SK-N-SH (cell line): ENCODE data around the gene OPN3. TPM values are rescaled to one million over a fixed set of nuclear protein-coding genes. Genes with fewer than 3 reads are reported as not detected.

Experiments used
- CTCF ChIA-PET: fragments of 300-600, 350-600 bp; formaldehyde crosslinking; extraction: SDS; loops from one replicate; lab custom pipeline; 2021; lab: Yijun Ruan, JAX
- POLR2A ChIA-PET: fragments of 350-600 bp; sonication (Branson Sonifier 250); formaldehyde crosslinking; extraction: SDS; loops from one replicate; lab custom pipeline; 2020; ENCODE audit warnings: antibody characterized with exemption, inconsistent platforms; lab: Yijun Ruan, JAX
- DNase-seq: peaks from one replicate; pipeline ENCODE4 v3.0.0; 2012
- H2AFZ ChIP-seq: fragments of 200-600 bp; sonication (generic); 2 replicates; pipeline ENCODE4 v1.8.1; 2016; ENCODE audit warnings: antibody characterized with exemption, mild to moderate bottlenecking, low read depth
- H3F3A ChIP-seq: fragments of 200-600 bp; sonication (generic); replicated peaks from 2 replicates; pipeline ENCODE3; 2016; ENCODE audit warnings: antibody characterized with exemption, mild to moderate bottlenecking; ENCODE audit not compliant: insufficient read depth
- H3K27ac ChIP-seq, 2 experiments: fragments of 200-500 bp in 1 of 2; fragments of 200-600 bp in 1 of 2; sonication (Bioruptor generic) in 1 of 2; sonication (generic), shearing (Covaris generic) in 1 of 2; 2 replicates each; pipeline versions ENCODE4 v1.5.1 to v1.6.1; 2014 to 2016; ENCODE audit warnings: low read depth in 2 of 2, inconsistent platforms in 1 of 2, low read length in 1 of 2, mild to moderate bottlenecking in 1 of 2, mixed read lengths in 1 of 2
- H3K27me3 ChIP-seq: fragments of 200-600 bp; sonication (generic), shearing (Covaris generic); 2 replicates; pipeline ENCODE4 v1.6.1; 2016; ENCODE audit warnings: mixed run types; ENCODE audit not compliant: insufficient read depth
- H3K36me3 ChIP-seq, 2 experiments: fragments of 200-500 bp in 1 of 2; fragments of 200-600 bp in 1 of 2; sonication (Bioruptor generic) in 1 of 2; sonication (generic) in 1 of 2; replicated peaks in 1 of 2; 2 replicates each; pipeline versions ENCODE3 to v1.5.1; 2014 to 2016; ENCODE audit warnings: low read length in 1 of 2, mild to moderate bottlenecking in 1 of 2; ENCODE audit not compliant: insufficient read depth in 2 of 2, control insufficient read depth in 1 of 2
- H3K4me1 ChIP-seq, 2 experiments: fragments of 200-500 bp in 1 of 2; fragments of 200-600 bp in 1 of 2; sonication (Bioruptor generic) in 1 of 2; sonication (generic), shearing (Covaris generic) in 1 of 2; 2 replicates each; pipeline versions ENCODE4 v1.5.1 to v1.6.1; 2014 to 2016; ENCODE audit warnings: low read depth in 1 of 2, low read length in 1 of 2, mixed run types in 1 of 2; ENCODE audit not compliant: insufficient read depth in 2 of 2, control insufficient read depth in 1 of 2
- H3K4me2 ChIP-seq: fragments of 200-600 bp; sonication (generic), shearing (Covaris generic); 2 replicates; pipeline ENCODE4 v1.6.1; 2017; ENCODE audit warnings: mixed run types
- H3K4me3 ChIP-seq, 2 experiments: fragments of 200-500 bp in 1 of 2; fragments of 200-600 bp in 1 of 2; sonication (Bioruptor generic) in 1 of 2; sonication (generic), shearing (Covaris generic) in 1 of 2; 2 replicates each; pipeline versions ENCODE4 v1.5.1 to v1.8.1; 2014 to 2016; ENCODE audit warnings: low read depth in 2 of 2, inconsistent platforms in 1 of 2, low read length in 1 of 2, mild to moderate bottlenecking in 1 of 2, mixed read lengths in 1 of 2, moderate library complexity in 1 of 2
- H3K79me2 ChIP-seq: fragments of 200-600 bp; sonication (generic); 2 replicates; pipeline ENCODE4 v1.8.1; 2017; ENCODE audit warnings: mild to moderate bottlenecking; ENCODE audit not compliant: insufficient read depth
- H3K9ac ChIP-seq: fragments of 200-600 bp; sonication (generic); 2 replicates; pipeline ENCODE4 v1.6.1; 2017; ENCODE audit warnings: mixed run types
- H3K9me2 ChIP-seq: fragments of 200-600 bp; sonication (generic); 2 replicates; pipeline ENCODE4 v1.6.1; 2017; ENCODE audit warnings: mixed run types
- H3K9me3 ChIP-seq: fragments of 200-600 bp; sonication (generic); 2 replicates; pipeline ENCODE4 v1.6.1; 2017; ENCODE audit warnings: mixed run types, mild to moderate bottlenecking, moderate library complexity
- H4K20me1 ChIP-seq: fragments of 200-600 bp; sonication (generic); 2 replicates; pipeline ENCODE4 v1.6.1; 2017; ENCODE audit warnings: mild to moderate bottlenecking, mixed run types; ENCODE audit not compliant: insufficient read depth
- CTCF ChIP-seq: fragments of 200-600 bp; sonication (generic); IDR thresholded peaks from 2 replicates; pipeline ENCODE4 v1.6.1; 2017; ENCODE audit warnings: antibody characterized with exemption, mild to moderate bottlenecking, moderate library complexity
- EP300 ChIP-seq, 2 experiments: IDR thresholded peaks; 2 replicates each; pipeline versions ENCODE4 v1.4.0 to v1.6.1; 2012; ENCODE audit warnings: borderline replicate concordance in 1 of 2, low read depth in 1 of 2, low read length in 1 of 2
- FOSL2 ChIP-seq: IDR thresholded peaks from 2 replicates; pipeline ENCODE4 v1.4.0; 2012; ENCODE audit warnings: low read depth, mild to moderate bottlenecking, moderate library complexity, borderline replicate concordance
- GATA2 ChIP-seq: sonication (generic); formaldehyde crosslinking; IDR thresholded peaks from 2 replicates; pipeline ENCODE4 v1.5.0; 2020; ENCODE audit warnings: mild to moderate bottlenecking, missing genetic modification reagents
- IRF3 ChIP-seq: fragments of 150-350 bp; IDR thresholded peaks from 2 replicates; pipeline ENCODE4 v1.6.1; 2016; ENCODE audit warnings: mild to moderate bottlenecking, low read depth, low read length
- JUND ChIP-seq: IDR thresholded peaks from 2 replicates; pipeline ENCODE4 v1.4.0; 2012
- MAX ChIP-seq: IDR thresholded peaks from 2 replicates; pipeline ENCODE4 v1.4.0; 2012; ENCODE audit warnings: low read depth
- MEF2A ChIP-seq: IDR thresholded peaks from 2 replicates; pipeline ENCODE4 v1.4.0; 2012; ENCODE audit warnings: low read depth, borderline replicate concordance
- NRF1 ChIP-seq: IDR thresholded peaks from 2 replicates; pipeline ENCODE4 v1.6.1; 2012; ENCODE audit warnings: low read depth, mild to moderate bottlenecking, low read length
- POLR2AphosphoS5 ChIP-seq: IDR thresholded peaks from 2 replicates; pipeline ENCODE4 v1.6.1; 2012; ENCODE audit warnings: low read depth, low read length
- RAD21 ChIP-seq: IDR thresholded peaks from 2 replicates; pipeline ENCODE4 v1.6.1; 2012; ENCODE audit warnings: mild to moderate bottlenecking, low read length
- RFX5 ChIP-seq: IDR thresholded peaks from 2 replicates; pipeline ENCODE4 v1.6.1; 2012; ENCODE audit warnings: mild to moderate bottlenecking, improper control_type of control experiment, low read length
- RXRA ChIP-seq: IDR thresholded peaks from 2 replicates; pipeline ENCODE4 v1.4.0; 2012; ENCODE audit warnings: low read depth, mild to moderate bottlenecking, borderline replicate concordance
- SIN3A ChIP-seq: IDR thresholded peaks from 2 replicates; pipeline ENCODE4 v1.6.1; 2012; ENCODE audit warnings: low read depth, mild to moderate bottlenecking, low read length, moderate library complexity, borderline replicate concordance
- SMC3 ChIP-seq: IDR thresholded peaks from 2 replicates; pipeline ENCODE4 v1.6.1; 2012; ENCODE audit warnings: low read depth, low read length, improper control_type of control experiment
- TCF12 ChIP-seq: IDR thresholded peaks from 2 replicates; pipeline ENCODE4 v1.4.0; 2012
- USF1 ChIP-seq: IDR thresholded peaks from 2 replicates; pipeline ENCODE4 v1.4.0; 2012; ENCODE audit warnings: low read depth, borderline replicate concordance
- USF2 ChIP-seq: fragments of 150-350 bp; IDR thresholded peaks from 2 replicates; pipeline ENCODE4 v1.6.1; 2017; ENCODE audit warnings: antibody characterized with exemption, low read length, low read depth, borderline replicate concordance
- WGBS: methylation state at CpG from one replicate; pipeline ENCODE4 v1.1.6; 2017; ENCODE audit warnings: low lambda C conversion rate; 5-methylcytosine and 5-hydroxymethylcytosine counted together
- polyA plus RNA-seq, 3 experiments: library from polyadenylated mRNA; depleted of rRNA; stranded (reverse); fragments of >200 nt; gene quantifications; 2 replicates each; pipeline ENCODE4 v1.2.3, GENCODE V29; 2012

Gene OPN3
- polyA plus RNA-seq, 1 of the 3 experiments (the other 2 are of a cell fraction), result 7.8 TPM

- Histone ChIP-seq H2AFZ (no peak overlapping the region), H3K9me2 (no peaks in the 10 kb centered on the region), H3K79me2 (no peaks in the 10 kb centered on the region), H3K27ac (peak overlapping the region in 1 of 2 experiments; percentile 39; a peak in 1 of 4 replicates), H3K36me3 (peaks cover 0 to 4% of the 10 kb centered on the region in 2 experiments), H3K9ac (no peak overlapping the region), H3K27me3 (no peaks in the 10 kb centered on the region), H3K4me3 (no peak overlapping the region), H3K9me3 (no peaks in the 10 kb centered on the region), H3K4me2 (no peak overlapping the region), H3K4me1 (no peaks in the 10 kb centered on the region; a peak in 1 of 4 replicates), H4K20me1 (no peaks in the 10 kb centered on the region)
- CTCF ChIA-PET, result interaction anchor here (0.6 to 1.0 kb wide), 2 partner anchors 10 to 45 kb away, joined by 3 read pairs; no protein-coding TSS in a partner anchor
- POLR2A ChIA-PET, result no interaction called here
- no peak for DNase-seq
- TF ChIP-seq RFX5 (no peak), TCF12 (peak; percentile 60), JUND (peak; percentile 19; the same call in 1 of the 2 replicates), FOSL2 (peak; percentile 52; the same call in 1 of the 2 replicates)
- TF ChIP-seq, all 33 proteins: peak for 3
- 15% methylated on average over 2 of the region's 2 CpGs for WGBS
- peaks cover 7% of the 10 kb centered on the region for H3F3A ChIP-seq
These were observed 39.7 kb downstream of the OPN3 start for GRCh38 chr1:241600496-241600901.

GRCh38 chr1:241598249-241598648 is 41.9 kb downstream of the OPN3 start:
- Histone ChIP-seq H3K79me2 (no peaks in the 10 kb centered on the region), H3K9ac (no peak overlapping the region), H3K4me3 (no peak overlapping the region), H3K36me3 (peaks cover 4 to 13% of the 10 kb centered on the region in 2 experiments), H3K4me2 (no peak overlapping the region), H3K27me3 (no peaks in the 10 kb centered on the region), H3K27ac (no peak overlapping the region), H3F3A (peaks cover 11% of the 10 kb centered on the region), H3K9me3 (no peaks in the 10 kb centered on the region), H2AFZ (no peak overlapping the region), H3K9me2 (no peaks in the 10 kb centered on the region), H4K20me1 (no peaks in the 10 kb centered on the region), H3K4me1 (peaks cover 0 to 4% of the 10 kb centered on the region in 2 experiments; a peak in 2 of 4 replicates)
- TF ChIP-seq MEF2A (no peak), USF2 (no peak), RAD21 (no peak), USF1 (no peak), SIN3A (no peak), POLR2AphosphoS5 (no peak)
- DNase-seq, result no peak
- ChIA-PET CTCF (interaction anchor here (2.1 kb wide), 1 partner anchor 13 kb away, joined by 14 read pairs; no protein-coding TSS in a partner anchor), POLR2A (no interaction called here)
- 93% methylated on average over 3 of the region's 3 CpGs for WGBS

GRCh38 chr1:241596633-241597032 is 43.5 kb downstream of the OPN3 start:
- Histone ChIP-seq H2AFZ (no peak overlapping the region), H3K4me2 (no peak overlapping the region), H4K20me1 (no peaks in the 10 kb centered on the region), H3K79me2 (no peaks in the 10 kb centered on the region), H3K27ac (no peak overlapping the region), H3K9ac (no peak overlapping the region), H3K27me3 (no peaks in the 10 kb centered on the region), H3K4me1 (peaks cover 0 to 10% of the 10 kb centered on the region in 2 experiments; a peak in 2 of 4 replicates), H3K36me3 (peaks cover 4 to 13% of the 10 kb centered on the region in 2 experiments), H3K4me3 (no peak overlapping the region), H3F3A (peaks cover 23% of the 10 kb centered on the region), H3K9me2 (no peaks in the 10 kb centered on the region), H3K9me3 (no peaks in the 10 kb centered on the region)
- DNase-seq, result no peak
- 90% methylated on average over 6 of the region's 6 CpGs for WGBS
- ChIA-PET POLR2A (no interaction called here), CTCF (interaction anchor here (2.1 kb wide), 1 partner anchor 14 kb away, joined by 14 read pairs; no protein-coding TSS in a partner anchor)
- TF ChIP-seq EP300 (IDR thresholded peaks at IDR 0.05; ENCODE audit: borderline replicate concordance in 1 of 2, low read depth in 1 of 2, low read length in 1 of 2), result no peak
- no peak for TF ChIP-seq TCF12
- TF ChIP-seq RXRA, result no peak
- no peak for TF ChIP-seq GATA2
- TF ChIP-seq JUND, result no peak
- no peak for TF ChIP-seq CTCF
- no peak for TF ChIP-seq SIN3A
- TF ChIP-seq IRF3, result no peak
- TF ChIP-seq MAX, result no peak
- no peak for TF ChIP-seq MEF2A
- TF ChIP-seq SMC3, result no peak
- no peak for TF ChIP-seq NRF1
